AG08396 (cell line): ENCODE results near the gene C9orf43.
"Not testable (repeated sequence)": the region's sequence is repeated elsewhere in the genome, so short reads cannot be mapped to it uniquely, and the experiment has no call there.

Source experiments
- DNase-seq: peaks from one replicate; pipeline ENCODE4 v3.0.0; 2012; ENCODE audit warnings: low spot score, mixed read lengths

C9orf43 gene, protein sequence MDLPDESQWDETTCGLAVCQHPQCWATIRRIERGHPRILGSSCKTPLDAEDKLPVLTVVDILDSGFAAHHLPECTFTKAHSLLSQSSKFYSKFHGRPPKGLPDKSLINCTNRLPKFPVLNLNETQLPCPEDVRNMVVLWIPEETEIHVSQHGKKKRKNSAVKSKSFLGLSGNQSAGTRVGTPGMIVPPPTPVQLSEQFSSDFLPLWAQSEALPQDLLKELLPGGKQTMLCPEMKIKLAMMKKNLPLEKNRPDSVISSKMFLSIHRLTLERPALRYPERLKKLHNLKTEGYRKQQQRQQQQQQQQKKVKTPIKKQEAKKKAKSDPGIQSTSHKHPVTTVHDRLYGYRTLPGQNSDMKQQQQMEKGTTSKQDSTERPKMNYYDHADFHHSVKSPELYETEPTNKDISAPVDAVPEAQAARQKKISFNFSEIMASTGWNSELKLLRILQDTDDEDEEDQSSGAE

DNA sequence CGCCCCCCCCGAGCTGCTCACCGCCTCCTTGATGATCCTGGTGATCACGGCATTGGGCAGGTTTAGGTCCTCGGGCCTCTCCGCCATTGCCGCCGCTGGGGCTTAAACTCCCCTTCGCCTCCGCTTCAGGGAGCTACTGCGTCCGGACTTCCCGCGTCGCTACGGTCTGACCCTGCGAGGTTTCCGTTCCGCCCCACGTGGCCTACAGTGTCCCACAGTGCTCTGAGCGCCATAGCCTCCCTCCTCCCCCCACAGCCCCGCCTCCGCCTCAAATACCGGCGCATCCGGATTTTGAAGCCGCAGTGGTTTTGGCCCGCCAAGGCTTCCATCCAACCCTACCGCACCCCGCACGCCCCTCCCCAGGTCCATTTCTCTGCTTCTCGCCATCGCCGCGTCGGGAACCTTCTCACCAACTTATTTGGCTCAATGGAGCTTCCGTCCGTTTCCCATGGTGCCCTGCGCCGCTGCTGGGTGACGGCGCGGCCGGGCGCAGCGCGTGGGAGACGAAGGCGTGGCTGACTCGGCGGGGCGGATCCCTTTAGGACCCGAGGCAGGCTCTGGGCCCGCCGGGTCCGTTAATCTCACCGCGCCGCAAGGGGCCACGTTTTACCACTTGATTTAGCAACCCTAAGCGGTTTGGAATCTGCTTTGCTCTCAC lies at the start of gene C9orf43, which contains the start of gene POLE3:
C9orf43 (plus strand) TSS at position 541 of the 658 bp plus-strand sequence. CDS start 2,747 bp downstream, outside the sequence.
POLE3 (minus strand) TSS at position 469 of the 658 bp plus-strand sequence; CDS start at position 87, 382 bp downstream.
- peak; percentile 94 for DNase-seq

DNA sequence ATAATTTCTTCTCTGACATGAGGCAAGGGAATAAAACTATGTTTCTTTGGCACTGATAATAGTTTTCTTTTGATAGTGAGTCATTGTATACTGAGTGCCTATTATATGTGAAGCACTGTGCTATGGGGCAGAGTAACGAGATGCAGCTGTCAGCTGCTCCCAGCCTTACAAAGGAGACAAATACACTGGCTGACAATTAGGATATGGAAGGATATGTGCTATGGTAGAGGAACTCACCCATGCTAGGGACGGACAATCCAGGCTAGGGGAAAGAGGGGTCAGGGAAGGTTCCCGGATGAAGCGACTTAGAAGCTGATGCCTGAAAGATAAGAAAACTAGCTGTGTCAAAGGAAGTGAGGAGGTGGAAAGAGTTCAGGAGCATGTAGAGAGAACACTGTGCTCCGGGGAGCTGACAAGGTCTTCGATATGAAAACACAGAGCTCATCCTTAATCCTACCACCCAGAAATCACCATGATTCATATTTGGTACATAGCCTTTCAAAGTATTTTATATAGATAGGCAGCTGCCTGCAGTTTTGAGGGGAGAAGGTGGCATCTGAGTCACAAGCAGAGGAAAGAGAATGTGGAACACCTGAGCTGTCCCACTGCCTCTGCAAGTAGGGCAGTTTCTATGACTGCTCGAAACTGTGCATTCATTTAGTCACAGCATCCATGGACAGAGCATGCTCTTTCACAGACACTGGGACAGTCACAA lies 49.1 kb upstream of the C9orf43 start:
- DNase-seq = peak; percentile 45

DNA sequence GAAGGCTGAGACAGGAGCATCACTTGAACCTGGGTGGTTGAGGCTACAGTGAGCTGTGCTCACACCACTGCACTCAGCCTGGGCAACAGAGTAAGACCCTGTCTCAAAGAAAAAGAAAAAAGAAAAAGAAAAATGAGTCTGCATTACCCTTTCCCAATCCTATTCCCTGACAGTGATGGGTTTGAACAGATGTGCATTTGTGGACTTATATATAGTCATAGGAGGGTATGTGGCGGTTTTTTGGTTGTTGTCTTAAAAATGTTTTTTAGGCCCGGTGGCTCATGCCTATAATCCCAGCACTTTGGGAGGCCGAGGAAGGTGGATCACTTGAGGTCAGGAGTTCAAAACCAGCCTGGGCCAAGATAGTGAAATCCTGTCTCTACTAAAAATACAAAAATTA lies 47.2 kb upstream of the C9orf43 start:
- no peak for DNase-seq

DNA sequence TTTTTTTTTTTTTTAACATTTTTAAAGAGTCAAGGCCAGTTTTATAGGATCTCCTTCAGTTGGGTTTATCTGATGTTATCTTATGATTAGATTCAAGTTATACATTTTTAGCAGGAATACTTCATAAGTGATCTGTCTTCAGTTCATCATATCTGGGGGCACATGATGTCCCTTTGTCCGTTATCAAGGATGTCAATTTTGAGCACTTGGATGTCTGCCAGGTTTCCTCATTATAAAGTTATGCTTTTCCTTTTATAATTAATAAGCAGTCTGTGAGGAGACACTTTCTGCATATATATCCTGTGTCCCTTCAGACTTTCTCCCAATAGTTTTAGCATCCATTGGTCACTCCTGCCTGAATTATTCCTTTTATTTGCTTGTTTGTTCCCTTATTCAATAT lies 45.6 kb upstream of the C9orf43 start:
- DNase-seq = no peak

DNA sequence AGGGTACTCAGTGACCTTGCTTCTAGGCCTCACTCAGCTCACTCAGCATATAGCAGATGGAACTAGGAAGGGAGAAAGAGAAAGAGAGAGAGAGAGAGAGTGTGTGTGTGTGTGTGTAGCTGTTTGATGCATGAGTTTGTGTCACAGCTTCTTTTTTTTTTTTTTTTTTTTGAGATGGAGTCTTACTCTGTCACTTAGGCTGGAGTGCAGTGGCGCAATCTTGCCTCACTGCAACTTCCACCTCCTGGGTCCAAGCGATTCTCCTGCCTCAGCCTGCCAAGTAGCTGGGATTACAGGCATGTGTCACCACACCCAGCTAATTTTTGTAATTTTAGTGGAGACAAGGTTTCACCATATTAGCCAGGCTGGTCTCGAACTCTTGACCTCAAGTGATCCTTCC lies 44.9 kb upstream of the C9orf43 start:
- DNase-seq = not testable (repeated sequence)

DNA sequence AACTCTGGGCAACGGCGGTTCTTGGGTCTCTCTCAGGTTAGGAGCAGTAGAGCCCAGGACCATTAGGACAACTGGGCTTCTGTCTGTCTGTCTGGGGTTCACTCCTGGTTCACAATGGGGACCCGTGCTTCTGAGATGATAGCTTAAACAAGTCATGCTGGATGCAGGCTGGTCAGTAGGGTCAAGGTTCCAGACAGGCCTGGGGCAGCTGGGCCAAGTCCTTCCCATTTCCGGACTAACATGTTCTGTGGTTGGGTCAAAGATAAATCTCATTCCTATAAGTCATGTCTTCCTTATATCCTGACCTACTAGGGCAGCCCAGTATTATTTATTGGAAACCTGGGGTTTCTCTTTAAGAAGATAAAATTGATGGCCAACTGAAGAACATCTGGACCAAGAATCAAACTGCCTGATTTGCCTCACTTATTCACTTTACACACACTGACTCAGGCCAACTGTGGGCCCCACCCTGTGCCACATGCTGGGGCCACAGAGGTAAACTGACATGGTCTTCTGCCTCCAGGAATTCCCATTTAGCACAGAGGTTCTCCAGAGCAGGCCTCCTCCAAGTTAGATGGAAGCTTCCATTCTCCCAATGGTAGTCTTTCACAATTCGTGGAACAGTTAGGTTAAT lies 42.1 kb upstream of the C9orf43 start:
- no peak for DNase-seq

DNA sequence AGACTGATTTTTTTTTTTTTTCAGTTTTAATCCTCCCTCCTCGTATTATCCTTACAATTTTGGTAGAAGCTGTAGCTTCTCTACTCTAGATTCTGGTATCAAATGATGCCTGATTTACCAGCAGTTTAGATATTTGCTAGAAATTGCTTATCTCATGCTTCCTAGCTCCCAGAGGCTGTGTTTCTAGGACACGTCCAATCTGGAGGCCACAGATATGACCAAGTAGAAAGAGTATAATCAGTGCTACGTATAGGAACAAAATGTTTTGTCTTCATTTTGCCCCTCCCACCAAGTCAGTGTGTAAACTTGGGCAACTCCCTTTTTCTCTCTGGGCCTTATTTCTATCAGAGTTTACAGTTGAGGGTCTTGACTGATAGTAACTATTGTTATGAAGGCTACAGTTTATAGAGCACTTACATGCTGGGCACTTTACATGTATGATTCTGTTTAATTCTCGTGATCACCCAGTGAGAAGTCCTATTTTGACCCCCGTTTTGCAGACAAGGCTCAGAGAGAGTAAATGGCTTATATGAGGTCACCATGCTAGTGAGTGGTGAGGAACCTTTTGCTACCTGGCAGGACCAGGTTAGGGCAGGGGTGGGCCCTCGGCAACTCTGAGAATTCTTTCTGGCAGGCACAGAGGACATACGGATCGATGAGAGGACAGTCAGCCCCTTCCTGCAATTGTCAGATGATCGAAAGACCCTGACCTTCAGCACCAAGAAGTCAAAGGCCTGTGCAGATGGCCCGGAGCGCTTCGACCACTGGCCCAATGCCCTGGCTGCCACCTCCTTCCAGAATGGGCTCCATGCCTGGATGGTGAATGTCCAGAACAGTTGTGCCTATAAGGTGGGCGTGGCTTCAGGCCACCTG lies 41.3 kb upstream of the C9orf43 start:
- no peak for DNase-seq

DNA sequence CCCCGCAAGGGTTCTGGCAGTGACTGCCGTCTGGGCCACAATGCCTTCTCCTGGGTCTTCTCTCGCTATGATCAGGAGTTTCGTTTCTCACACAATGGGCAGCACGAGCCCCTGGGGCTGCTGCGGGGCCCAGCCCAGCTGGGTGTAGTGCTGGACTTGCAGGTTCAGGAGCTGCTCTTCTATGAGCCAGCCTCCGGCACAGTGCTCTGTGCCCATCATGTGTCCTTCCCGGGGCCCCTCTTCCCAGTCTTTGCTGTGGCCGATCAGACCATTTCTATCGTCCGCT lies 40.7 kb upstream of the C9orf43 start:
- DNase-seq = no peak

DNA sequence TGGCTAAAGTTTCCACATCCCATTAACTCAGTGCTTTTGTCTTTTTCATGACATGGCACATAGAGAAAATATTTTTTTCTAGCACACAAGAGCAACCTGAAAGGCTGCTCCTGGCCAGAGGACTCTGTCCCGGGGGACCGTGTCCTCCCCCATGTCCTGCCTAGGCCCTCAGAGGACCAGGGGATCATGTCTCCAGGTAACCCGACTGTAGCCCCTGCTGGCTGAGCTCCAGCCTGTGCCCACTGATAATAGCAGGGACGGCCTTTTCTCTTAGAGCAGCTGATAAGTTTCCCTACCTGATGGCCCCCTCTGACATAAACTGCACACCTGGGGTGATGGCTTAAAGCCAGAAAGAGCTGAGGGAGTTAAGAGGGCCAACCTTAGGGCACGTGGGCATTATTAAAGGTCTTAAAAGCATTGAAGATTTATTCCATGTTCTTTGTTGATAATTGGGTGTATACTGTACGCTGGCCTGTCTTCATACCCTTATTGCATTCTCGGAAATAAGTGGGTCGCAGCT lies 39.7 kb upstream of the C9orf43 start:
- DNase-seq = no peak

DNA sequence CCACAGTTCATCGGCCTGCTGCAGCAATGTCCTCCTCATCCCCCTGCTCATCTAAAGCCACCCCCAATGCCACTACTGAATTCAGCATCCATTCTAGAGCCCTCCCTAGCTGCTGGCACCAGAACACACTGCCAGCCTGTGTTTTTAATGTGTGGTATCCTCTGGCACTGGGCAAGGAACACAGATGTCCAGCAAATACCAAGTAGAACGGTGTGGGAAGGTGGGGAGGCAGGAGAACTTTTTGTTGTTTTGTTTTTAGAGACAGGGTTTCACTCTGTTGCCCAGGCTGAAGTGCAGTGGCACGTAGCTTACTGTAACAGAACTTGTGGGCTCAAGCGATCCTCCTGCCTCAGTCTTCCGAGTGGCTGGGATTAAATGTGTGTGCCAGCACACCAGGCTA lies 38.5 kb upstream of the C9orf43 start:
- DNase-seq = no peak

DNA sequence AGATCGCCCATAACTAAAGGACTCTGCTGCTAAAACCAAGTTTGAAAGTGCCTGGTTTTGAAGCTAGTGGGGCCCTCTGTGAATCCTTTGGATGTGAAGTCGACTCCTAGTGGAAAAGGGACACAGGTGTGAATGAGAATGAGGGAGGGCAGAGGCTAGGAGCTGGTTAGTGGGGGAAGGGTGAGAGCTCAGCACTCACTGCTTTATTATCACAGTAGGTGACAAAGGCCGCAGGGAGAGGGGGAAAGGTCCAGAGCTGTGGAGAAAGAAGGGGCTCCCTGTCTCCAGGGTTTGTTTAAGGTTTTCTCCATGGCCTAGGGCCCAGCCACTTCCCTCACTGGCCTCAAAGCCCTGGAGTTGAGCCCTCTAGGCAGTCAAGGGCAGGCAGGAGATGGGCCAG lies 37.3 kb upstream of the C9orf43 start:
- no peak for DNase-seq

DNA sequence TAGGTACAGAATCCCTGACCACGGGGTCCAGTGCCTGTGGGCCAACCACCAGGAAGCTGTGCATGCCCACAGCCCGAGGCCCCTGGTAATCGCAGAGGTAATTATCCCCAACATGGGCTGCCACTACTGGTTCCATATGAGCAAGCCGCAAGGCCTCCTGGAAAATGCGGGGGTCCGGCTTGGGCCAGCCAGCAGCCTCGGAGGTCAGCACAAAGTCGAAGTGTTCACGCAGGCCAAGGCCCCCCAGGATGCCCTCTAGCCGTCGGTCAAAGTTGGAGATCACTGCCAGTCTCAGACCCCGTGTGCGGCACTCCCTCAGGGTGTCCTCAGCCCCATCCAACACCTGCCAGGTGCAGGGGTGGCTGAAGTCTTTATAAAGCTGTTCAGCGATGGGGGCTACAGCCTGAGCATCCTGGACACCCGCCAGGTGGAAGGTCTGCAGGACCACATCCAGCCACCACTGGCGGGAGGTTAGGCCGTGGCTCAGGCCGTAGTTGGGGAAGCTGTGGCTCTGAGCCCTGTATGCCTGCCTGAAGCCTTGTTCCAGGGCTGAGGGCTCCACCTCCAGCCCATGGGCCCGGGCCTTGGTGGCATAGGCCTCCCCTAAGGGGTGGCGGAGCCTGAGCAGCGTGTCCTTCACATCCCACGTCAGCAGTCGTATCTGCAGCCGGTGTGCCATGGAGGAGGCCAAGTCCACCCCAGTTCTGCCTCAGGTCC lies 36.7 kb upstream of the C9orf43 start:
- no peak for DNase-seq

DNA sequence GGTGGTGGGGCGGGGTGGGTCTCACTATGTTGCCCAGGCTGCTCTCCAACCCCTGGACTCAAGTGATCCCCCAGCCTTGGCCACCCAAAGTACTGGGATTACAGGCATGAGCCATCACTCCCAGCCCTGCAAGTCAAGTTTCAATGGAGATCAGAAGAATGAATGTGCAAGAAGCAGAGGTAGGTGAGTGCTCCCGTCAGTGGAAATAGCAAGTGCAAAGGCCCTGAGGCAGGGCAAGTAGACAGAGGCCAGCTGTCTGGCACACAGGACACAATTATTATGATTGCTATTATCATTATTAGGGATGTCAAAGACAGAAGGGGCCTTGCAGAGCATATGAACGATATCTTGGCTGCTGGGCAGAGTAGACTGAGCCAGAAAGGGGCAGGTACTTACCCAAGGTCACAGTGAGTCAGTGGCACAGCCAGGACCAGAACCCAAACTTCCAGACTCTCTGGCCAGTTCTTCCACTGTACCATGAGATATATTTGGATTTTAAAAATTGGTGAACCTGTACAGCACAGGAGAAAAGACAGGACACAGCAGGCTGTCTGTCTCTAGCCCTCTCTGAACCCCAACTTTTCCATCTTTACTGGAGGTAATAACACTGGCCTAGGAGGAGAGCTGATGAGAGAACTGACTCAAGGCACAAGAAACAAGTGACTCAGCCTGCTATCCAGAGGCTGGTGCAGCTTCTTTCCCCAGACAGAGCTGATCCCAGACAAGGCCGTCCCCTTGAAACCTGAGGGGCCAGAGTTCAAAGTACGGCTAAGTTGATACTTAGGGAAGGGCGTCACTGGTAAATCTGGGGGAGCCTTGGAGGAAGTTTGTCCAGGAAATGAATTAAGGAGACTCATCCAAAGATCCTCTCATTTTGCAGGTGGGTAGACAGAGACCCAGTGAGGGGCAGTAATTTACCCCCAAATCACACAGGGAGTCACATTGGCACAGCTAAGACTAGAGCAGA lies 35.2 kb upstream of the C9orf43 start:
- DNase-seq = peak; percentile 32

DNA sequence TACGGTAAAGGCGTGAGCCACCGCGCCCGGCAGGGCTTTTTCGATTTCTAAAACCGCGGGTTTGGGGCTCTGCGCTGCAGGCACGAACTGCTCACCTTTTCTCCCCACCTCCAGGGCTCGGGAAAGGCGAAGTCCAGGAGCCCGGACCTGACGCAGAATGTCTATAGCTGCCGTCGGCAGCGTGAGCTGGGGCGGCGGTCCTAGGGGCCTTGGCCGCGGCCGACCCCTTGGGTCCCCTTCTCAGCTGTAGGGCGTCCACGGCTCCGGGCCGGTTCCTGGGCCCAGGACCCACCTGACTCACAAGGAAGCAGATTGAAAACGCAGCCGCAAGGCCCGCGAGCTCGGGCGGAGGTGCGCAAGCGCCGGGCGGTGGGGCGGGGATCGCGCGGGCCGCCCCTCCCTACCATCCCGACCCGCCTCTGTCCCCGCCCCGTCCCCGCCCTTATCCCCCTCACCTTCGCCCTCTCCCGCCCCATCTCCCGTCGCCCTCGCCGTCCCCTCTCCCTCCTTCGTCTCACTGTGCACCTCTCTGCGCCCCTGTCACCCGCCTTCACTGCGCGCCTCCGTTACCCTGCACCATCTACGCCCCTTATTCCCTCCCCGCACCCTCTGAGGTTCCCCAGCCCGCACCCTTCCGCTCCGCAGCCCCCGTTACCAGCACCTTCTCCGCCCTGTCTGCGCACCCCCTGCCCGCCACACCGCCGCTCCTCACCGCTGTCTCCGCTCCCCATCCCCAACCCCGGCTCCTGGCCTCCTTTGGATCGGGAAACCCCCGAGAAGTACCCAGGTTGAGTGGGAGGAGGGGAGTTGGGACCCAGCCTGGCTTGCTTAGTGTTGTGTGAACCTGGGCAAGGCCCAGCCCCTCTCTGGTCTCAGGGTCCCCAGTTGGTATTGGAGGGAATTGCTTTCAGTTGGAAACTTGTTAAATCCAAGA lies 33.6 kb upstream of the C9orf43 start, which contains the start of gene HDHD3:
HDHD3 (minus strand) TSS at position 353 of the 934 bp plus-strand sequence. CDS start 2,632 bp downstream, outside the sequence.
- peak; percentile 91 for DNase-seq

DNA sequence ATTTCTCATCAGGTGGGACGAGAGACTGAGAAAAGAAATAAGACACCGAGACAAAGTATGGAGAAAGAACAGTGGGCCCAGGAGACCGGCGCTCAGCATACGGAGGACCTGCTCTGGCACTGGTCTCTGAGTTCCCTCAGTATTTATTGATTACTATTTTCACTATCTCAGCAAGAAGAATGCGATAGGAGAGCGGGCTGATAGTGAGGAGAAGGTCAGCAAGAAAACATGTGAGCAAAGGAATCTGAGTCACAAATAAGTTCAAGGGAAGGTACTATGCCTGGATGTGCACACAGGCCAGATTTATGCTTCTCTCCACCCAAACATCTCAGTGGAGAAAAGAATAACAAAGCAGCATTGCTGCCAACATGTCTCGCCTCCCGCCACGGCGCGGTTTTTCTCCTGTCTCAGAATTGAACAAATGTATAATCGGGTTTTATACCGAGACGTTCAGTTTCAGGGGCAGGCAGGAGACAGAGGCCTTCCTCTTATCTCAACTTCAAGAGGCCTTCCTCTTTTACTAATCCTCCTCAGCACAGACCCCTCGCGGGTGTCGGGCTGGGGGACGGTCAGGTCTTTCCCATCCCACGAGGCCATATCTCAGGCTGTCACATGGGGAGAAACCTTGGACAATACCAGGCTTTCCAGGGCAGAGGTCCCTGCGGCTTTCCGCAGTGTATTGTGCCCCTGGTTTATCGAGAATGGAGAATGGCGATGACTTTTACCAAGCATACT lies 31.3 kb upstream of the C9orf43 start:
- DNase-seq = not testable (repeated sequence)

DNA sequence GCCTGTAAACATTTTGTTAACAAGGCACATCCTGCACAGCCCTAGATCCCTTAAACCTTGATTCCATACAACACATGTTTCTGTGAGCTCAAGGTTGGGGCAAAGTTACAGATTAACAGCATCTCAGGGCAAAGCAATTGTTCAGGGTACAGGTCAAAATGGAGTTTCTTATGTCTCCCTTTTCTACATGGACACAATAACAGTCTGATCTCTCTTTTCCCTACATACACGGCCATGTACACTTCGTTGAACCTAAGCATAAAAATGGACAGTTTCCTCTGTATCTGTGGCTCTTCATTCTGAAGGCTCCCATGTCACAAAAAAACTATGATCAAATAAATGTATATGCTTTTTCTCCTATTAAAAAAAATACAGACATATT lies 30.7 kb upstream of the C9orf43 start:
- DNase-seq = not testable (repeated sequence)

DNA sequence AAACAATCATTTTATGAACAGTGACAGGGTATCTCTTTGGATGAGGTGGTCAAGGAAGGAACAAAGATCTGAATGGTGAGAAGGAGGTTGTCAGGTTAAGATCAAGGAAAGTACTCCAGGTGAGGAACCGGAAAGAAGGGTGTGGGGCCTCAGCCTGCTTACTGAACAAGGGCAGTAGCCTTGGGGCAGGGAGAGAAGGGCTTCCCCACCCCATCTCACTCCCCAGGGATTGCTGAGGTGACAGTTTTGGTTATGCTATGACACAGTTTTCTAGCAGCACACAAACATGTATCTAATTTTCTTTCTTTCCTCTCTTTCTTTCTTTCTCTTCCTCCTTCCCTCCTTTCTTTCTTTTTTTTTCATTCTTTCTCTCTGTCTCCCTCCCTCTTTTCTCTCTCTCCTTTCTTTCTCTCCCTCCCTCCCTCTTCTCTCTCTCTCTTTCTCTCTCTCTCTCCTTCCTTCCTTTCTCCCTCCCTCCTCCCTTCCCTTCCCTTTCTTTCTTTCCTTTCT lies 29.6 kb upstream of the C9orf43 start:
- no peak for DNase-seq
